HK-2 (cell line): ENCODE results near the gene LGALS4.
"Not testable (repeated sequence)": the region's sequence is repeated elsewhere in the genome, so short reads cannot be mapped to it uniquely, and the experiment has no call there.

ENCODE experiments used
- DNase-seq: peaks from one replicate; pipeline ENCODE4 v3.0.0-alpha.2; 2018; ENCODE audit not compliant: unreplicated experiment

LGALS4 gene

GRCh38 chr19:38795549-38795948 is 17.2 kb downstream of the LGALS4 start:
- DNase-seq: no peak

DNA sequence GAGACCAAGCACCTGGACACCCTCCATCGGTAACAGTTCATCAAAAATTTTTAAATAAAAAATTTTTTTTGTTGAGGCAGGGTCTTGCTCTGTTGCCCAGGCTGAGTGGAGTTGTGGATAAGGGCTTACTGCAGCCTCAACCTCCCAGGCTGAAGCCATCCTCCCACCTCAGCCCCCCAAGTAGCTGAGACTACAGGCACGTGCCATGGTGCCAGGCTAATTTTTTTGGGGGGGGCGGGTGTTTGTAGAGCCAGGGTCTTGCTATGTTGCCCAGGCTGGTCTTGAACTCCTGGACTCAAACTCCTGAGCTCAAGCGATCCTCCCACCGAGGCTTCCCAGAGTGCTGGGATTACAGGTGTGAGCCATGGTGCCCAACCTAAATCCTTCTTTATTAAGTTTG is 19.1 kb downstream of the LGALS4 start:
- no peak for DNase-seq

- DNase-seq: no peak
These were observed 19.6 kb downstream of the LGALS4 start for GRCh38 chr19:38793177-38793576.

DNA sequence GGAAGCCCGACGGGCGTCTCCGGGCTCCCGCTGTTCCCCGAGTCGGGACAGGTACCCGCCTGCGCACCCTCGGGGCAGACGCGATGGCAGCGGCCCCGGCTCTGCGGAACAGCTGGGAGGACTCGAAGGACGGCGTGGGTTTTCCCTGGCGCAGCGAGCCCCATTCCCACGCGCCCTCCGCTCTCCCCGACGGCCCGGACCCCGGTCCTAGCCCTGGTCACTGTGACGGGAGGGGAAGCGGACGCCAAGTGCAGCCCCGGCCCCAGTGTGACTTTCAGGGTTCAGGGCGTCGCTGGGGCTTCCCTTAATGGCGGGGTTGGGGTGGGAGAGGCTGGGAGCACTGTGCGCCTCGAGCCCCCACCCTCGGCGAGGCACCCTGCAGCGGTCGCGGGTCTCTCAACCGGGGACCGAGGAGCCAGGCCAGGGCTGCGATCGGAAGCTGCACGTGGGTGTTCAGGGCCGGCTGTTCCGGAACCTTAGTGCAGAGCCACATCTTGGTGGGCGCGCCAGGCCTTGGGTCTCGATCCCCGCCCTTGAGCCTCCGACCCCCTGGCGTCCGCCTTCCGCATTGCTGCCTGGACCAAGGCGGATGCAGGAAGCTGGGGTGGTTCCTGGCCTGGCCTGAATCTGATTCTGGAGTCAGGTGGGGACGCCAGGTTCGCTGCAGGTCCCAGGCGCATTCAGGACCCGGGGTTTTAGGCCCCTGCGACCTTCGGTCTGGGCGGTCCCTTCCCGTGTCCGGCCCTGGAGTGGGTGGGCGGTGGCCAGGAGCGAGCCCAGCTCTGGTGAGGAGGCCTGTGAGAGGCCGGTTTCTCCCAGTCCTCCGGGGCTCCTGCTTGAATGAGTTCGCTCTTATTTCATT is 20.3 kb downstream of the LGALS4 start:
- no peak for DNase-seq

GRCh38 chr19:38791451-38792064 is 21.2 kb downstream of the LGALS4 start:
- DNase-seq: not testable (repeated sequence)

- not testable (repeated sequence) for DNase-seq
These were observed 22.0 kb downstream of the LGALS4 start for GRCh38 chr19:38790507-38791403.

DNA sequence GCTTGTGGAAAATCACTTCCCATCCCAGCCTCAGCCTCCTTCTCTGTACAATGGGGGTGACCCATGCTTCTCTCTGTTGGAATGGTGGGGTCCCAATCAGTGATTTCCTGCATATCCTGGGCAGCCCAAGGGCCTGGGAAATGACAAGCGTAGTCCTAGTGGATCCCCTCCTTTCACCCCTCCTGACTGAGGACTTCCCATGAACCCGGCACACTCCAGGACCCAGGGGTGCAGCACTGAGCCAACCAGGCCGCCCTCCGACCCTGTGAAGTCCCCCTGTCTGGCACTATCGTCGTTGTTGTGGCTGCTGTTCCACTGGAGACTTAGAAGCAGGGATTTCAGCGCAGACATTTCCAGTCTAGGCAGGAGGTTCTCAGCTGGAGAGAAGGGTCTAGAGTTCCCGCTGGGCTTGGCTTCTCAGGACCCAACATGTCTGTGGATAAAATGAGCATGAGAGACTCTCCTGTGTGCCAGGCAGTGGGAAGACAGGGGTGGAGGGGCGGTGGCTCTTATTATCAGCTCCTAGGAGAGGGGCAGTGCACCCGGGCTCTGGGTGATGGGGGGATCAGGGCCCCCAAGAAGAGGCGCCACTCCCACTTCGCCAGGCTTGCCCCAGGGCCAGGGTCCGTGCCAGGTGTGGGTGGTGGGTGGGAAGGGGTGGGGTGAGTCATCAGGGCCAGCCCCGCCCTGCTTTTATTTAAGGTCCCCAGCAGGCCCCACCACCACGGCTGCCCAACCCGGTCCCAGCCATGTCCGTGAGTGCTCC is 24.1 kb downstream of the LGALS4 start, which contains the start of gene LGALS7B:
Gene LGALS7B, plus strand, starts transcription at position 723 of the 766 bp plus-strand sequence. Its CDS starts 27 bp downstream, at position 750.
- no peak for DNase-seq

GRCh38 chr19:38786572-38787265 is 26.0 kb downstream of the LGALS4 start:
- no peak for DNase-seq

DNA sequence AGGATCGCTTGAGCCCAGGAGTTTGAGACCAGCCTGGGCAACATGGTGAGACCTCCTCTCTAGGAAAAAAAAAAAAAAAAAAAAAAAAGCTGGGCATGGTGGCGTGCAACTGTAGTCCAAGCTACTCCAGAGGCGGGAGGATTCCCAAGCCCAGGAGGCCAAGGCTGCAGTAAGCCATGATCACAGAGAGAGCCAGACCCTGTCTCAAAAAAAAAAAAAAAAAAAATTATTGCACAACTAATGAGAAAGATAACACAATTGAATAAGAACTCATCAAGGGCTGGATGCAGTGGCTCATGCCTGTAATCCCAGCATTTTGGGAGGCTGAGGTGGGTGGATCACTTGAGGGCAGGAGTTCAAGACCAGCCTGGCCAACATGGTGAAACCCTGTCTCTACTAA is 26.7 kb downstream of the LGALS4 start:
- DNase-seq: not testable (repeated sequence)

GRCh38 chr19:38785187-38785699 is 27.5 kb downstream of the LGALS4 start:
- no peak for DNase-seq

- DNase-seq: no peak
These were observed 28.5 kb downstream of the LGALS4 start for GRCh38 chr19:38784224-38784623.

- DNase-seq: not testable (repeated sequence)
These were observed 30.5 kb downstream of the LGALS4 start for GRCh38 chr19:38782212-38782611.

DNA sequence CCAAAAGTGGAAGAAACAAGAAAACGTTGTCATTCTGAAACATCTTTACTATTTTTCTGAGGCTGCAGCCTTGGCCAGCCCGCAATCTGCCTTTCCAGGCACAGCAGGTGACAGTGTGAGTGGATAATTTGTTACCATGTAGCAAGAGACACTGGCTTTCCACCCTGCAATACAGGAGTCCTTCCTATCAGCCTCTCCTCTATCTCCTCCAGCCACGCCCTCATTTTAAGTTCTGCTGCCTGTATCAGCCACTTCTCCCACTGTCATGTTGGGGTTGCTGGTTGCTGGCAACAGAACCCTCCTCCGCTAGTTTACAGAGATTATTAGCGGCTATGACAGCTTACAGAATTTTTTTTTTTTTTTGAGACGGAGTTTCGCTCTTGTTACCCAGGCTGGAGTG is 31.7 kb downstream of the LGALS4 start:
- DNase-seq: no peak

GRCh38 chr19:38780443-38780842 is 32.3 kb downstream of the LGALS4 start:
- no peak for DNase-seq

- DNase-seq: no peak
These were observed 34.0 kb downstream of the LGALS4 start for GRCh38 chr19:38778733-38779132.

- no peak for DNase-seq
These were observed 38.4 kb downstream of the LGALS4 start for GRCh38 chr19:38774181-38774950.

GRCh38 chr19:38773469-38774177 is 39.1 kb downstream of the LGALS4 start, which contains the start of gene LGALS7:
TSS of gene LGALS7 (minus strand) at chr19:38773517. CDS start at chr19:38773492, 25 bp downstream.
- no peak for DNase-seq

DNA sequence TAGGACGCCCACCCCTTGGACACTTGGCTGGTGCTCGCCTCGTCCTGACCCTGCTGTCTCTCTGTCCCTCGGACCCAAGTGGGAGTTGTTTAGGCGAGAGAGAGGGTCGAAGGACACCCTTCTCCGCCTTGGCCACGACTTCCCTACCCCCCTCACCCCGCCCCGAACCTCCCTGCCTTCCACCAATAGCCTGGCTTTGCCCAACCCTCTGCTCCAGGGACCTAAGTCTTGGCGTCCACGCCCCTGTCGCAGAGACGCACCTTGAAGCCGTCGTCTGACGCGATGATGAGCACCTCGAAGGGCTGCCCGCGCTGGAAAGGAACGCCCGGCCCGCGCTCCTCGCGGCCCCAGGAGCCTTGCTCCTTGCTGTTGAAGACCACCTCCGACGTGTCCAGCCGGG is 41.2 kb downstream of the LGALS4 start:
- DNase-seq: not testable (repeated sequence)

DNA sequence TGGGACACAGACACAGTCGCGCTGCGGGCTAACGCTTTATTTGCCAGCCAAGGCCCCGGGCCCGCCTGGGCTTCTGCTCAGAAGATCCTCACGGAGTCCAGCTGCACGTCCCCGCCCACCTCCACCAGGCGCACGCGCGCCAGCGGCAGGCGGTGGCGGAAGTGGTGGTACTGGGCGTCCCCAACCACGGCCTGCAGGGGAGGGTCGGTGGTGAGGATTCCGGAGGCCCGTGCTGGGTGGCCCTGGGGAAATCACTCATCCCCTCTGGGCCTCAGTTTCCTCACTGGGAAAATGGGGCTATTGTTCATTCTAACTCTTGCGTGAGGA is 41.8 kb downstream of the LGALS4 start:
- not testable (repeated sequence) for DNase-seq
